IMR-90 (cell line): ENCODE data around the gene SIKE1. TPM values are rescaled to one million over a fixed set of nuclear protein-coding genes. Genes with fewer than 3 reads are reported as not detected.

ENCODE experiments used
- ATAC-seq: fragments of 200-7000 bp; cut with Tn5 transposase; 2 replicates; pipeline ENCODE4 v1.9.1; 2020; ENCODE audit warnings: low read depth, mild to moderate bottlenecking, moderate library complexity
- BruUV-seq: library from RNA; stranded (reverse); fragments of 400-500 nt; replicated peaks from 2 replicates; lab custom pipeline; 2021; lab: Mats Ljungman, UMichigan
- CTCF ChIA-PET: fragments of 300-600 bp; formaldehyde crosslinking; extraction: SDS; loops from one replicate; lab custom pipeline; 2021; ENCODE audit warnings: antibody characterized with exemption; lab: Yijun Ruan, JAX
- POLR2A ChIA-PET: fragments of 300-600 bp; sonication (Branson Sonifier 250); formaldehyde crosslinking; loops from one replicate; lab custom pipeline; 2022; ENCODE audit warnings: antibody characterized with exemption; ENCODE audit not compliant: unreplicated experiment; lab: Charles Lee
- DNase-seq: peaks from one replicate; pipeline ENCODE4 v3.0.0; 2013
- H2AFZ ChIP-seq: replicated peaks from 2 replicates; pipeline ENCODE3; 2013; ENCODE audit warnings: low read length, mild to moderate bottlenecking; ENCODE audit not compliant: poor library complexity
- H2AK5ac ChIP-seq: 2 replicates; pipeline ENCODE4 v1.6.1; 2013; ENCODE audit warnings: low read depth, low read length, inconsistent platforms
- H2AK9ac ChIP-seq: replicated peaks from 2 replicates; pipeline ENCODE3; 2013; ENCODE audit warnings: mild to moderate bottlenecking, low read depth, low read length, moderate library complexity; ENCODE audit not compliant: poor library complexity
- H2BK120ac ChIP-seq: 2 replicates; pipeline ENCODE4 v1.6.1; 2013; ENCODE audit warnings: low read depth, low read length, inconsistent platforms
- H2BK15ac ChIP-seq: 3 replicates; pipeline ENCODE4 v1.6.1; 2013; ENCODE audit warnings: low read depth, low read length, inconsistent platforms
- H2BK20ac ChIP-seq: 2 replicates; pipeline ENCODE4 v1.6.1; 2013; ENCODE audit warnings: low read depth, mild to moderate bottlenecking, inconsistent platforms, low read length, moderate library complexity
- H2BK5ac ChIP-seq: 2 replicates; pipeline ENCODE4 v1.6.1; 2013; ENCODE audit warnings: mild to moderate bottlenecking, low read depth, low read length, inconsistent platforms; ENCODE audit not compliant: poor library complexity, severe bottlenecking
- H3K14ac ChIP-seq: replicated peaks from 2 replicates; pipeline ENCODE4 v1.6.1; 2013; ENCODE audit warnings: low read depth, low read length, inconsistent platforms
- H3K18ac ChIP-seq: 2 replicates; pipeline ENCODE4 v1.6.1; 2013; ENCODE audit warnings: low read depth, low read length, control low read depth
- H3K23ac ChIP-seq: 2 replicates; pipeline ENCODE4 v1.6.1; 2013; ENCODE audit warnings: low read depth, low read length, inconsistent platforms
- H3K27ac ChIP-seq: 2 replicates; pipeline ENCODE4 v1.5.1; 2013; ENCODE audit warnings: mild to moderate bottlenecking, control low read depth, low read length; ENCODE audit not compliant: insufficient read depth
- H3K27me3 ChIP-seq: 2 replicates; pipeline ENCODE4 v1.6.1; 2013; ENCODE audit warnings: low read length; ENCODE audit not compliant: control insufficient read depth, insufficient read depth
- H3K36me3 ChIP-seq: 2 replicates; pipeline ENCODE4 v1.6.1; 2013; ENCODE audit warnings: low read length, mixed read lengths; ENCODE audit not compliant: control insufficient read depth, insufficient read depth
- H3K4ac ChIP-seq: 2 replicates; pipeline ENCODE4 v1.6.1; 2013; ENCODE audit warnings: low read depth, low read length, inconsistent platforms
- H3K4me1 ChIP-seq: 2 replicates; pipeline ENCODE4 v1.6.1; 2013; ENCODE audit warnings: low read length, mixed read lengths; ENCODE audit not compliant: control insufficient read depth, insufficient read depth
- H3K4me2 ChIP-seq: 2 replicates; pipeline ENCODE4 v1.6.1; 2013; ENCODE audit warnings: low read depth, mild to moderate bottlenecking, control low read depth, low read length, moderate library complexity
- H3K4me3 ChIP-seq: 2 replicates; pipeline ENCODE4 v1.5.1; 2013; ENCODE audit warnings: low read depth, mild to moderate bottlenecking, control low read depth, low read length, moderate library complexity; ENCODE audit not compliant: insufficient read depth
- H3K56ac ChIP-seq: 2 replicates; pipeline ENCODE4 v1.6.1; 2013; ENCODE audit warnings: low read length, inconsistent platforms; ENCODE audit not compliant: insufficient read depth; ENCODE audit errors: extremely low read depth
- H3K79me1 ChIP-seq, 2 experiments: 2 replicates each; pipeline ENCODE4 v1.6.1; 2013; ENCODE audit warnings: low read length in 2 of 2, inconsistent platforms in 1 of 2, low read depth in 1 of 2
- H3K9ac ChIP-seq: 2 replicates; pipeline ENCODE4 v1.6.1; 2013; ENCODE audit warnings: low read depth, low read length, control low read depth
- H3K9me1 ChIP-seq: 2 replicates; pipeline ENCODE4 v1.6.1; 2013; ENCODE audit warnings: low read length, inconsistent platforms; ENCODE audit not compliant: insufficient read depth
- H3K9me3 ChIP-seq: 2 replicates; pipeline ENCODE4 v1.6.1; 2013; ENCODE audit warnings: low read length; ENCODE audit not compliant: control insufficient read depth, insufficient read depth
- H4K20me1 ChIP-seq: 2 replicates; pipeline ENCODE4 v1.6.1; 2013; ENCODE audit warnings: low read length, inconsistent platforms; ENCODE audit not compliant: insufficient read depth
- H4K5ac ChIP-seq: 2 replicates; pipeline ENCODE4 v1.6.1; 2013; ENCODE audit warnings: mild to moderate bottlenecking, low read depth, low read length, control low read depth
- H4K8ac ChIP-seq, 2 experiments: 2 replicates each; pipeline ENCODE4 v1.6.1; 2013; ENCODE audit warnings: low read depth in 2 of 2, low read length in 2 of 2, control low read depth in 1 of 2, inconsistent platforms in 1 of 2
- H4K91ac ChIP-seq: 2 replicates; pipeline ENCODE4 v1.6.1; 2013; ENCODE audit warnings: low read depth, low read length, inconsistent platforms; ENCODE audit not compliant: insufficient read depth
- CEBPB ChIP-seq: IDR thresholded peaks from 2 replicates; pipeline ENCODE4 v1.6.1; 2012; ENCODE audit warnings: low read depth, low read length, improper control_type of control experiment
- MXI1 ChIP-seq: IDR thresholded peaks from 2 replicates; pipeline ENCODE4 v1.6.1; 2012; ENCODE audit warnings: low read depth, mild to moderate bottlenecking, low read length, moderate library complexity, borderline replicate concordance
- POLR2A ChIP-seq: IDR thresholded peaks from 2 replicates; pipeline ENCODE4 v1.6.1; 2012; ENCODE audit warnings: mild to moderate bottlenecking, low read depth, low read length
- WGBS, 2 experiments: methylation state at CpG; one replicate each; pipeline versions ENCODE4 v1.1.5 to v1.1.7; 2013; ENCODE audit warnings: missing lambda C conversion rate in 2 of 2; ENCODE audit not compliant: insufficient read length in 1 of 2; ENCODE audit errors: extremely low coverage in 2 of 2; 5-methylcytosine and 5-hydroxymethylcytosine counted together
- dilution Hi-C: fragments of 300-500 bp; cut with HindIII; formaldehyde crosslinking; loops from one replicate; pipeline ENCODE4 v1.14.3; 2018; ENCODE audit warnings: low sequenced_read_pairs; ENCODE audit not compliant: unreplicated experiment
- in situ Hi-C: fragments of 300-500 bp; cut with MboI; formaldehyde crosslinking; loops from 3 replicates; pipeline ENCODE4 v1.14.3; 2019; ENCODE audit warnings: low sequenced_read_pairs, inconsistent platforms, mixed read lengths
- intact Hi-C: fragments of 100-400 bp; cut with micrococcal nuclease; formaldehyde crosslinking; loops from 2 replicates; pipeline ENCODE4 v1.10.0; 2022
- polyA plus RNA-seq, 3 experiments: library from polyadenylated mRNA; depleted of rRNA; stranded (reverse); fragments of >200 nt; gene quantifications; 2 replicates each; pipeline ENCODE4 v1.2.3, GENCODE V29; 2012; ENCODE audit warnings: low replicate concordance in 1 of 3
- total RNA-seq: library from RNA; depleted of rRNA; stranded (reverse); fragments of >200 nt; gene quantifications from 2 replicates; pipeline ENCODE4 v1.2.3, GENCODE V29; 2012

Gene SIKE1
- total and polyA plus RNA-seq, 2 of the 4 experiments (the other 2 are of a cell fraction), result 20.9 to 49.1 TPM

GRCh38 chr1:114756949-114757454 lies 23.5 kb downstream of the SIKE1 start:
- Histone ChIP-seq H2AFZ (peak overlapping the region; percentile 89), H3K4me2 (peak overlapping the region; percentile 86), H3K14ac (peak overlapping the region; percentile 86), H3K27ac (peak overlapping the region; percentile 81), H2BK5ac (peak overlapping the region; percentile 47), H4K20me1 (peaks cover 57% of the 10 kb centered on the region), H2BK20ac (no peak overlapping the region), H3K79me1 (peaks cover 0 to 19% of the 10 kb centered on the region in 2 experiments; a peak in 2 of 4 replicates), H3K4ac (peak overlapping the region; percentile 89), H3K4me1 (peaks cover 2% of the 10 kb centered on the region), H2AK9ac (peak overlapping the region; percentile 95), H3K9me3 (no peaks in the 10 kb centered on the region), H3K18ac (peak overlapping the region; percentile 7; the same call in 1 of the 2 replicates), H2AK5ac (peak overlapping the region; percentile 91), H2BK120ac (peak overlapping the region; percentile 11; the same call in 1 of the 2 replicates), H2BK15ac (no peak overlapping the region), H4K91ac (peak overlapping the region; percentile 72; the same call in 1 of the 2 replicates), H3K9me1 (peaks cover 4% of the 10 kb centered on the region; the same call in 1 of the 2 replicates), H4K8ac (peak overlapping the region; percentile 81 to 89; a peak in 3 of 4 replicates), H3K27me3 (no peaks in the 10 kb centered on the region), H3K23ac (peak overlapping the region; percentile 92), H3K4me3 (peak overlapping the region; percentile 67), H4K5ac (peak overlapping the region; percentile 13; the same call in 1 of the 2 replicates), H3K56ac (peak overlapping the region; percentile 81), H3K36me3 (no peaks in the 10 kb centered on the region), H3K9ac (peak overlapping the region; percentile 91)
- no CpG with 5 or more reads among the region's 17 CpGs for WGBS, 2 experiments
- dilution Hi-C loops (no loop called here), in situ Hi-C loops (no loop called here), intact Hi-C loops (loop anchor here (1.0 to 5.0 kb wide), 2 partner anchors 780 to 838 kb away; partner anchors contain the start of gene OLFML3)
- 0 out of 2 replicates have a peak, but pooled peaks have one; percentile 7 for ATAC-seq
- POLR2A ChIA-PET, result interaction anchor here (0.7 kb wide), 1 partner anchor 41 kb away, joined by 3 read pairs; the partner anchor contains the start of gene NRAS
- DNase-seq, result peak; percentile 58
- BruUV-seq, result no TSS peak
- TF ChIP-seq CEBPB (peak; percentile 98), POLR2A (no peak; the same call in 1 of the 2 replicates), MXI1 (peak; percentile 68; the same call in 1 of the 2 replicates)
- CTCF ChIA-PET, result no interaction called here
